H9 (cell line): ENCODE results near the gene ZNF771. TPM values are rescaled to one million over a fixed set of nuclear protein-coding genes. Genes with fewer than 3 reads are reported as not detected.

Experiments used
- DNase-seq: peaks from one replicate; pipeline ENCODE4 v3.0.0-alpha.2; 2017
- H2AFZ ChIP-seq: one replicate; pipeline ENCODE4 v1.6.1; 2013; ENCODE audit warnings: mild to moderate bottlenecking, low read length, control low read depth, moderate library complexity
- H2AK5ac ChIP-seq: 2 replicates; pipeline ENCODE4 v1.6.1; 2013; ENCODE audit warnings: low read length, control low read depth, mixed read lengths; ENCODE audit not compliant: insufficient read length
- H2BK120ac ChIP-seq: one replicate; pipeline ENCODE4 v1.6.1; 2013; ENCODE audit warnings: low read depth, mild to moderate bottlenecking, low read length, control low read depth, inconsistent platforms; ENCODE audit not compliant: poor library complexity, severe bottlenecking
- H2BK12ac ChIP-seq: 2 replicates; pipeline ENCODE4 v1.6.1; 2013; ENCODE audit warnings: low read length, control low read depth, mixed read lengths, low read depth; ENCODE audit not compliant: insufficient read length
- H2BK15ac ChIP-seq: 2 replicates; pipeline ENCODE4 v1.6.1; 2013; ENCODE audit warnings: low read depth, low read length, control low read depth
- H2BK20ac ChIP-seq: one replicate; pipeline ENCODE4 v1.6.1; 2013; ENCODE audit warnings: low read depth, mild to moderate bottlenecking, low read length, control low read depth, inconsistent platforms; ENCODE audit not compliant: poor library complexity, severe bottlenecking
- H2BK5ac ChIP-seq: 2 replicates; pipeline ENCODE4 v1.6.1; 2013; ENCODE audit warnings: low read length, control low read depth, mixed read lengths; ENCODE audit not compliant: insufficient read length
- H3K14ac ChIP-seq: 2 replicates; pipeline ENCODE4 v1.6.1; 2013; ENCODE audit warnings: low read length, control low read depth; ENCODE audit not compliant: insufficient read depth
- H3K18ac ChIP-seq: 2 replicates; pipeline ENCODE4 v1.6.1; 2013; ENCODE audit warnings: low read depth, mild to moderate bottlenecking, mixed read lengths, low read length, control low read depth; ENCODE audit not compliant: insufficient read length
- H3K23ac ChIP-seq: 2 replicates; pipeline ENCODE4 v1.6.1; 2013; ENCODE audit warnings: low read length, control low read depth, mixed read lengths, low read depth; ENCODE audit not compliant: insufficient read length
- H3K23me2 ChIP-seq: 2 replicates; pipeline ENCODE4 v1.6.1; 2013; ENCODE audit warnings: low read depth, mild to moderate bottlenecking, mixed read lengths, low read length, control low read depth; ENCODE audit not compliant: insufficient read length, poor library complexity, severe bottlenecking
- H3K27ac ChIP-seq: 2 replicates; pipeline ENCODE4 v1.5.1; 2013; ENCODE audit warnings: low read length, control low read depth, mixed read lengths, low read depth; ENCODE audit not compliant: insufficient read length
- H3K27me3 ChIP-seq: 2 replicates; pipeline ENCODE4 v1.6.1; 2013; ENCODE audit warnings: low read length, control low read depth, inconsistent platforms; ENCODE audit not compliant: insufficient read depth
- H3K4ac ChIP-seq: 2 replicates; pipeline ENCODE4 v1.6.1; 2013; ENCODE audit warnings: low read depth, mild to moderate bottlenecking, control low read depth, inconsistent platforms, low read length, moderate library complexity
- H3K4me1 ChIP-seq: 2 replicates; pipeline ENCODE4 v1.6.1; 2013; ENCODE audit warnings: low read length, control low read depth, inconsistent platforms; ENCODE audit not compliant: insufficient read depth
- H3K4me2 ChIP-seq: 2 replicates; pipeline ENCODE4 v1.6.1; 2013; ENCODE audit warnings: low read length, control low read depth, mixed read lengths; ENCODE audit not compliant: insufficient read length, insufficient read depth
- H3K56ac ChIP-seq: 2 replicates; pipeline ENCODE4 v1.6.1; 2013; ENCODE audit warnings: low read depth, mild to moderate bottlenecking, mixed read lengths, low read length, control low read depth; ENCODE audit not compliant: insufficient read length
- H3K79me1 ChIP-seq: 2 replicates; pipeline ENCODE4 v1.6.1; 2013; ENCODE audit warnings: low read depth, mild to moderate bottlenecking, moderate library complexity, low read length, control low read depth, inconsistent platforms; ENCODE audit not compliant: insufficient read depth, poor library complexity, severe bottlenecking
- H3K79me2 ChIP-seq: 2 replicates; pipeline ENCODE4 v1.6.1; 2013; ENCODE audit warnings: low read length, control low read depth, inconsistent platforms; ENCODE audit not compliant: insufficient read depth
- H3K9ac ChIP-seq: 2 replicates; pipeline ENCODE4 v1.6.1; 2013; ENCODE audit warnings: low read length, control low read depth, mixed read lengths; ENCODE audit not compliant: insufficient read length; ENCODE audit errors: extremely low read depth
- H3K9me3 ChIP-seq: one replicate; pipeline ENCODE4 v1.6.1; 2013; ENCODE audit warnings: low read depth, low read length, inconsistent platforms; ENCODE audit not compliant: control insufficient read depth
- H3T11ph ChIP-seq: one replicate; pipeline ENCODE4 v1.6.1; 2013; ENCODE audit warnings: mild to moderate bottlenecking, low read length, control low read depth, inconsistent platforms
- H4K20me1 ChIP-seq: one replicate; pipeline ENCODE4 v1.6.1; 2013; ENCODE audit not compliant: control insufficient read depth, insufficient read length, insufficient read depth
- H4K5ac ChIP-seq: 2 replicates; pipeline ENCODE4 v1.6.1; 2013; ENCODE audit warnings: low read depth, mild to moderate bottlenecking, mixed read lengths, low read length, control low read depth; ENCODE audit not compliant: insufficient read length
- H4K8ac ChIP-seq: replicated peaks from 2 replicates; pipeline ENCODE4 v1.6.1; 2013; ENCODE audit warnings: low read length, control low read depth, mixed read lengths, low read depth; ENCODE audit not compliant: insufficient read length
- H4K91ac ChIP-seq: 2 replicates; pipeline ENCODE4 v1.6.1; 2013; ENCODE audit warnings: low read depth, mild to moderate bottlenecking, moderate library complexity, mixed read lengths, low read length, control low read depth; ENCODE audit not compliant: insufficient read length
- H3K27ac Mint-ChIP-seq, 3 experiments: 2 replicates in 2 of 3; 3 replicates in 1 of 3; pipeline ENCODE4 v1.8.0; 2020 to 2021; ENCODE audit warnings: mixed read lengths in 3 of 3, mild to moderate bottlenecking in 1 of 3, moderate library complexity in 1 of 3
- H3K27me3 Mint-ChIP-seq: 2 replicates; pipeline ENCODE4 v1.8.0; 2021; ENCODE audit warnings: low read depth, mild to moderate bottlenecking, moderate library complexity, mixed read lengths
- H3K36me3 Mint-ChIP-seq, 3 experiments: 2 replicates in 2 of 3; 3 replicates in 1 of 3; pipeline ENCODE4 v1.8.0; 2020 to 2021; ENCODE audit warnings: low read depth in 3 of 3, mixed read lengths in 3 of 3; ENCODE audit not compliant: insufficient read depth in 1 of 3
- H3K4me1 Mint-ChIP-seq, 2 experiments: 2 replicates each; pipeline ENCODE4 v1.8.0; 2020; ENCODE audit warnings: mixed read lengths in 2 of 2
- H3K4me3 Mint-ChIP-seq, 2 experiments: 2 replicates in 1 of 2; 3 replicates in 1 of 2; pipeline ENCODE4 v1.8.0; 2020 to 2021; ENCODE audit warnings: mild to moderate bottlenecking in 2 of 2, mixed read lengths in 2 of 2, moderate library complexity in 1 of 2
- H3K9me3 Mint-ChIP-seq, 2 experiments: 2 replicates in 1 of 2; 3 replicates in 1 of 2; pipeline ENCODE4 v1.8.0; 2020; ENCODE audit warnings: mild to moderate bottlenecking in 2 of 2, mixed read lengths in 2 of 2, moderate library complexity in 1 of 2
- WGBS: extraction: QIAGEN DNeasy Blood & Tissue Kit; methylation state at CpG from one replicate; pipeline ENCODE4 v1.1.7; 2013; ENCODE audit warnings: missing lambda C conversion rate, low lambda C conversion rate, mixed read lengths; ENCODE audit not compliant: insufficient read length; ENCODE audit errors: extremely low coverage; 5-methylcytosine and 5-hydroxymethylcytosine counted together
- total RNA-seq: library from RNA; stranded (reverse); gene quantifications from 2 replicates; pipeline ENCODE4 v1.2.1, GENCODE V29; 2021
- TF ChIP-seq, protein P1 (sequence below): fragments of 200-600 bp; sonication (generic); conservative IDR thresholded peaks from 3 replicates; pipeline ENCODE4 v1.8.0; 2021; ENCODE audit warnings: antibody characterized with exemption, mild to moderate bottlenecking

Gene ZNF771
- total RNA-seq, 1 experiment from 2014 or later = 10.5 TPM

DNA sequence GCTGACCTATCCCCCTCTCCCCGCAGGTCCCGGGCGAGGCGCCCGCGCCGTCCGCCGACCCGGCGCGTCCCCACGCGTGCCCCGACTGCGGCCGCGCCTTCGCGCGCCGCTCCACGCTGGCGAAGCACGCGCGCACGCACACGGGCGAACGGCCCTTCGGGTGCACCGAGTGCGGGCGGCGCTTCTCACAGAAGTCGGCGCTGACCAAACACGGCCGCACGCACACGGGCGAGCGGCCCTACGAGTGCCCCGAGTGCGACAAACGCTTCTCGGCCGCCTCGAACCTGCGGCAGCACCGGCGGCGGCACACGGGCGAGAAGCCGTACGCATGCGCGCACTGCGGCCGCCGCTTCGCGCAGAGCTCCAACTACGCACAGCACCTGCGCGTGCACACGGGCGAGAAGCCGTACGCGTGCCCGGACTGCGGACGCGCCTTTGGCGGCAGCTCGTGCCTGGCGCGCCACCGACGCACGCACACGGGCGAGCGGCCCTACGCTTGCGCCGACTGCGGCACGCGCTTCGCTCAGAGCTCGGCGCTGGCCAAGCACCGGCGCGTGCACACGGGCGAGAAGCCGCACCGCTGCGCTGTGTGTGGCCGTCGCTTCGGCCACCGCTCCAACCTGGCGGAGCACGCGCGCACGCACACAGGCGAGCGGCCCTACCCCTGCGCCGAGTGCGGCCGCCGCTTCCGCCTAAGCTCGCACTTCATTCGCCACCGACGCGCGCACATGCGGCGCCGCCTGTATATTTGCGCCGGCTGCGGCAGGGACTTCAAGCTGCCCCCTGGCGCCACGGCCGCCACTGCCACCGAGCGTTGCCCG lies 10.3 kb downstream of the ZNF771 start:
- Histone ChIP-seq H2AFZ (no peak overlapping the region), H3K14ac (no peak overlapping the region), H4K20me1 (no peaks in the 10 kb centered on the region), H2BK120ac (no peak overlapping the region), H3K4me1 (no peaks in the 10 kb centered on the region), H3K27ac (no peak overlapping the region), H2BK5ac (no peak overlapping the region), H3K23ac (no peak overlapping the region), H4K91ac (no peak overlapping the region), H3K79me2 (no peaks in the 10 kb centered on the region), H3K27me3 (no peaks in the 10 kb centered on the region), H2BK15ac (no peak overlapping the region), H2AK5ac (no peak overlapping the region), H3K18ac (no peak overlapping the region), H3K23me2 (peaks cover 8% of the 10 kb centered on the region), H4K8ac (no peak overlapping the region), H3T11ph (no peak overlapping the region), H2BK12ac (no peak overlapping the region), H3K79me1 (no peaks in the 10 kb centered on the region), H3K56ac (no peak overlapping the region), H4K5ac (no peak overlapping the region), H3K4ac (no peak overlapping the region), H2BK20ac (no peak overlapping the region), H3K4me2 (peak overlapping the region; percentile 60), H3K9ac (no peak overlapping the region), H3K9me3 (no peaks in the 10 kb centered on the region)
- no CpG with 5 or more reads among the region's 140 CpGs for WGBS
- peak; percentile 91 for DNase-seq
- H3K27me3 Mint-ChIP-seq = no peaks in the 10 kb centered on the region; the same call in none of the 2 replicates
- TF ChIP-seq, protein P1, sequence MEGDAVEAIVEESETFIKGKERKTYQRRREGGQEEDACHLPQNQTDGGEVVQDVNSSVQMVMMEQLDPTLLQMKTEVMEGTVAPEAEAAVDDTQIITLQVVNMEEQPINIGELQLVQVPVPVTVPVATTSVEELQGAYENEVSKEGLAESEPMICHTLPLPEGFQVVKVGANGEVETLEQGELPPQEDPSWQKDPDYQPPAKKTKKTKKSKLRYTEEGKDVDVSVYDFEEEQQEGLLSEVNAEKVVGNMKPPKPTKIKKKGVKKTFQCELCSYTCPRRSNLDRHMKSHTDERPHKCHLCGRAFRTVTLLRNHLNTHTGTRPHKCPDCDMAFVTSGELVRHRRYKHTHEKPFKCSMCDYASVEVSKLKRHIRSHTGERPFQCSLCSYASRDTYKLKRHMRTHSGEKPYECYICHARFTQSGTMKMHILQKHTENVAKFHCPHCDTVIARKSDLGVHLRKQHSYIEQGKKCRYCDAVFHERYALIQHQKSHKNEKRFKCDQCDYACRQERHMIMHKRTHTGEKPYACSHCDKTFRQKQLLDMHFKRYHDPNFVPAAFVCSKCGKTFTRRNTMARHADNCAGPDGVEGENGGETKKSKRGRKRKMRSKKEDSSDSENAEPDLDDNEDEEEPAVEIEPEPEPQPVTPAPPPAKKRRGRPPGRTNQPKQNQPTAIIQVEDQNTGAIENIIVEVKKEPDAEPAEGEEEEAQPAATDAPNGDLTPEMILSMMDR = peak; percentile 40; the same call in 2 of the 3 replicates
- no peaks in the 10 kb centered on the region; a peak in 1 of 5 replicates for H3K9me3 Mint-ChIP-seq
- peaks cover 7 to 12% of the 10 kb centered on the region in 2 experiments for H3K4me1 Mint-ChIP-seq
- peak overlapping the region; percentile 44 to 75; a peak in 4 of 5 replicates for H3K4me3 Mint-ChIP-seq
- no peak overlapping the region for H3K27ac Mint-ChIP-seq
- peaks cover 23 to 46% (median 45%) of the 10 kb centered on the region in 3 experiments; a peak in 6 of 7 replicates for H3K36me3 Mint-ChIP-seq
